C4-2B (cell line): ENCODE measurements around the gene KL.

Experiments used
- ZFX ChIP-seq: fragments of 450-650 bp; IDR thresholded peaks from 2 replicates; pipeline ENCODE4 v1.6.1; 2017
- TF ChIP-seq, protein P1 (sequence below): fragments of 450-650 bp; conservative IDR thresholded peaks from 2 replicates; pipeline ENCODE4 v1.5.1; 2017; ENCODE audit warnings: mild to moderate bottlenecking

- TF ChIP-seq, protein P1, sequence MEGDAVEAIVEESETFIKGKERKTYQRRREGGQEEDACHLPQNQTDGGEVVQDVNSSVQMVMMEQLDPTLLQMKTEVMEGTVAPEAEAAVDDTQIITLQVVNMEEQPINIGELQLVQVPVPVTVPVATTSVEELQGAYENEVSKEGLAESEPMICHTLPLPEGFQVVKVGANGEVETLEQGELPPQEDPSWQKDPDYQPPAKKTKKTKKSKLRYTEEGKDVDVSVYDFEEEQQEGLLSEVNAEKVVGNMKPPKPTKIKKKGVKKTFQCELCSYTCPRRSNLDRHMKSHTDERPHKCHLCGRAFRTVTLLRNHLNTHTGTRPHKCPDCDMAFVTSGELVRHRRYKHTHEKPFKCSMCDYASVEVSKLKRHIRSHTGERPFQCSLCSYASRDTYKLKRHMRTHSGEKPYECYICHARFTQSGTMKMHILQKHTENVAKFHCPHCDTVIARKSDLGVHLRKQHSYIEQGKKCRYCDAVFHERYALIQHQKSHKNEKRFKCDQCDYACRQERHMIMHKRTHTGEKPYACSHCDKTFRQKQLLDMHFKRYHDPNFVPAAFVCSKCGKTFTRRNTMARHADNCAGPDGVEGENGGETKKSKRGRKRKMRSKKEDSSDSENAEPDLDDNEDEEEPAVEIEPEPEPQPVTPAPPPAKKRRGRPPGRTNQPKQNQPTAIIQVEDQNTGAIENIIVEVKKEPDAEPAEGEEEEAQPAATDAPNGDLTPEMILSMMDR = no peak
- TF ChIP-seq ZFX = no peak
These were observed 62.0 kb downstream of the KL start for GRCh38 chr13:33078263-33078662.
